Measurements from ENCODE around the gene PITPNM1. TPM values are rescaled to one million over a fixed set of nuclear protein-coding genes. Genes with fewer than 3 reads are reported as not detected.

Gene PITPNM1
- total and polyA plus RNA-seq, 2 of the 13 experiments (the other 11 are each of a cell fraction or from before 2014, with no cell fraction given): 8.2 to 8.5 TPM

DNA sequence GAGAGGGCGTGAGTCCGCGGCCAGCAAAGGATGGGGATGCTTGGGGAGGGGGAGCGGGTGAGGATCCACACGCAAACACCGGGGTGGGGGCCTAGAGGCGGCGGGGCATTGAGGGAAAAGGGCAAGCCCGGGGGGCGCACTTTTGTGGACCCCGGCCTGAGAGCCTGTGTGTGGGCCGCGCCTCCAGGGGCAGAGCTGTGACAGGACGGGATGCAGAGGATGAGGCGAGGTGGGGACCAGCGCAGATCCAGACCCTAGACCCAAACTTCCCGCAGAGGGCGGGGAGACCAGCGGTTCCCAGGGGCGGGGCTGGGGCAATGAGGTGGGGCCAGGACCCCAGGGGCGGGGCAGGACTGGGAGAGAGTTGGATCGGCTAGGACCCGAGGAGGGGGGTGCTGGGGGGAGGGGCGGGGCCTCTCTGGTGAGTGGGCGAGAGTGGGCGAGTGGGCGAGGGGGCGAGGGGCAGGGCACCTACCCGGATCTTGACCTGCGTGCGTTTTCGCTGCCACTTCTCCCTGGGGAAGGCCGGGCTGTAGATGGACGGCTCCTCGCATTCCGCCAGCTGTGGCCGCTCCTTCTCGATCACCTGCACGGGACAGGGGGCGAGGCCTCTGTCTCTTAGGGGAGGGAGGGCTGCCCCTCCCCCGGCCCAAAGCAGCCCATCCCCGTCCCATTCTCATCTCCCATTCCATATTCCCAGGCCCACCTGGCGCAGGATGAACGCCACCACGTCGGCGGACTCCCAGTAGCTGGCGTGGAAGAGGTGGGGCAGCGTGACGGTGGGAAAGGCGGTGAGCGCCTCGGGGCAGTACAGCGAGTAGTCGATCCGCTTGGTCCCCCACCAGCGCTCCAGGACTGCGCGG lies 10.6 kb downstream of the PITPNM1 start:
- Histone ChIP-seq H3K9me3 (ENCODE audit: low read length) (no peaks in the 10 kb centered on the region), H3K27me3 (ENCODE audit: control insufficient read depth in 1 of 2, insufficient read depth in 2 of 2, low read length in 2 of 2) (no peaks in the 10 kb centered on the region), H3K4me2 (ENCODE audit: low read depth, low read length) (no peak overlapping the region), H3K27ac (ENCODE audit: extremely low read length, insufficient read depth, low read length) (no peak overlapping the region), H3K9ac (ENCODE audit: insufficient read depth, low read depth, low read length) (no peak overlapping the region), H2AFZ (ENCODE audit: low read length) (no peak overlapping the region), H3K79me2 (ENCODE audit: insufficient read depth, low read length) (no peaks in the 10 kb centered on the region), H3K4me3 (replicated peaks in 1 of 3; ENCODE audit: insufficient read depth in 1 of 3, low read depth in 2 of 3, low read length in 3 of 3) (no peak overlapping the region), H3K4me1 (ENCODE audit: insufficient read depth, low read length) (no peaks in the 10 kb centered on the region), H4K20me1 (ENCODE audit: insufficient read depth, low read length) (no peaks in the 10 kb centered on the region), H3K36me3 (replicated peaks in 1 of 2; ENCODE audit: control insufficient read depth in 1 of 2, insufficient read depth in 2 of 2, low read length in 2 of 2) (peaks cover 3 to 10% of the 10 kb centered on the region in 2 experiments; a peak in 3 of 5 replicates)
- ChIA-PET CTCF (ENCODE audit: low intra/inter-chr PET ratio, low total read pairs) (no interaction called here), POLR2A (no interaction called here)
- FAIRE-seq (no peak), ATAC-seq (no peak), DNase-seq (ENCODE audit: low spot score) (no peak)
- no peak for TF ChIP-seq ATF7-NPFF (CRISPR knock-in tag; IDR thresholded peaks at IDR 0.05; ENCODE audit: low read depth)
- no peak for TF ChIP-seq NR2F1 (CRISPR knock-in tag; IDR thresholded peaks at IDR 0.05)
- TF ChIP-seq ZNF234 (CRISPR knock-in tag; conservative IDR thresholded peaks at IDR 0.05): no peak
- no peak for TF ChIP-seq ZNF891 (CRISPR knock-in tag; IDR thresholded peaks at IDR 0.05)
- no peak for TF ChIP-seq ZNF124 (CRISPR knock-in tag; IDR thresholded peaks at IDR 0.05)
- no peak for TF ChIP-seq NKX3-1 (CRISPR knock-in tag; IDR thresholded peaks at IDR 0.05)
- TF ChIP-seq ZFYVE20 (CRISPR knock-in tag; IDR thresholded peaks at IDR 0.05; ENCODE audit: borderline replicate concordance, low read depth): no peak
- no peak for TF ChIP-seq ZFP36 (IDR thresholded peaks at IDR 0.05; ENCODE audit: borderline replicate concordance, low read depth, low read length, partially characterized antibody)
- no TSS peak for BruUV-seq (replicated peaks)
- intact Hi-C loops (cut with micrococcal nuclease; ENCODE audit: unreplicated experiment): no loop called here
- 97% methylated on average over 48 of the region's 59 CpGs for WGBS (ENCODE audit: low lambda C conversion rate)
- in situ Hi-C loops (cut with HindIII; ENCODE audit: extremely low pct_ligation_motif_present, low pct_unique_long_range_greater_than_20kb): no loop called here

All from HepG2 (cell line).